IMR-90 (cell line): ENCODE data around the gene MAPK8IP3. TPM values are rescaled to one million over a fixed set of nuclear protein-coding genes. Genes with fewer than 3 reads are reported as not detected.

Source experiments
- ATAC-seq: fragments of 200-7000 bp; cut with Tn5 transposase; 2 replicates; pipeline ENCODE4 v1.9.1; 2020; ENCODE audit warnings: low read depth, mild to moderate bottlenecking, moderate library complexity
- BruUV-seq: library from RNA; stranded (reverse); fragments of 400-500 nt; replicated peaks from 2 replicates; lab custom pipeline; 2021; lab: Mats Ljungman, UMichigan
- CTCF ChIA-PET: fragments of 300-600 bp; formaldehyde crosslinking; extraction: SDS; loops from one replicate; lab custom pipeline; 2021; ENCODE audit warnings: antibody characterized with exemption; lab: Yijun Ruan, JAX
- POLR2A ChIA-PET: fragments of 300-600 bp; sonication (Branson Sonifier 250); formaldehyde crosslinking; loops from one replicate; lab custom pipeline; 2022; ENCODE audit warnings: antibody characterized with exemption; ENCODE audit not compliant: unreplicated experiment; lab: Charles Lee
- DNase-seq: peaks from one replicate; pipeline ENCODE4 v3.0.0; 2013
- H2AFZ ChIP-seq: replicated peaks from 2 replicates; pipeline ENCODE3; 2013; ENCODE audit warnings: low read length, mild to moderate bottlenecking; ENCODE audit not compliant: poor library complexity
- H2AK5ac ChIP-seq: 2 replicates; pipeline ENCODE4 v1.6.1; 2013; ENCODE audit warnings: low read depth, low read length, inconsistent platforms
- H2AK9ac ChIP-seq: replicated peaks from 2 replicates; pipeline ENCODE3; 2013; ENCODE audit warnings: mild to moderate bottlenecking, low read depth, low read length, moderate library complexity; ENCODE audit not compliant: poor library complexity
- H2BK120ac ChIP-seq: 2 replicates; pipeline ENCODE4 v1.6.1; 2013; ENCODE audit warnings: low read depth, low read length, inconsistent platforms
- H2BK15ac ChIP-seq: 3 replicates; pipeline ENCODE4 v1.6.1; 2013; ENCODE audit warnings: low read depth, low read length, inconsistent platforms
- H2BK20ac ChIP-seq: 2 replicates; pipeline ENCODE4 v1.6.1; 2013; ENCODE audit warnings: low read depth, mild to moderate bottlenecking, inconsistent platforms, low read length, moderate library complexity
- H2BK5ac ChIP-seq: 2 replicates; pipeline ENCODE4 v1.6.1; 2013; ENCODE audit warnings: mild to moderate bottlenecking, low read depth, low read length, inconsistent platforms; ENCODE audit not compliant: poor library complexity, severe bottlenecking
- H3K14ac ChIP-seq: replicated peaks from 2 replicates; pipeline ENCODE4 v1.6.1; 2013; ENCODE audit warnings: low read depth, low read length, inconsistent platforms
- H3K18ac ChIP-seq: 2 replicates; pipeline ENCODE4 v1.6.1; 2013; ENCODE audit warnings: low read depth, low read length, control low read depth
- H3K23ac ChIP-seq: 2 replicates; pipeline ENCODE4 v1.6.1; 2013; ENCODE audit warnings: low read depth, low read length, inconsistent platforms
- H3K27ac ChIP-seq: 2 replicates; pipeline ENCODE4 v1.5.1; 2013; ENCODE audit warnings: mild to moderate bottlenecking, control low read depth, low read length; ENCODE audit not compliant: insufficient read depth
- H3K27me3 ChIP-seq: 2 replicates; pipeline ENCODE4 v1.6.1; 2013; ENCODE audit warnings: low read length; ENCODE audit not compliant: control insufficient read depth, insufficient read depth
- H3K36me3 ChIP-seq: 2 replicates; pipeline ENCODE4 v1.6.1; 2013; ENCODE audit warnings: low read length, mixed read lengths; ENCODE audit not compliant: control insufficient read depth, insufficient read depth
- H3K4ac ChIP-seq: 2 replicates; pipeline ENCODE4 v1.6.1; 2013; ENCODE audit warnings: low read depth, low read length, inconsistent platforms
- H3K4me1 ChIP-seq: 2 replicates; pipeline ENCODE4 v1.6.1; 2013; ENCODE audit warnings: low read length, mixed read lengths; ENCODE audit not compliant: control insufficient read depth, insufficient read depth
- H3K4me2 ChIP-seq: 2 replicates; pipeline ENCODE4 v1.6.1; 2013; ENCODE audit warnings: low read depth, mild to moderate bottlenecking, control low read depth, low read length, moderate library complexity
- H3K4me3 ChIP-seq: 2 replicates; pipeline ENCODE4 v1.5.1; 2013; ENCODE audit warnings: low read depth, mild to moderate bottlenecking, control low read depth, low read length, moderate library complexity; ENCODE audit not compliant: insufficient read depth
- H3K56ac ChIP-seq: 2 replicates; pipeline ENCODE4 v1.6.1; 2013; ENCODE audit warnings: low read length, inconsistent platforms; ENCODE audit not compliant: insufficient read depth; ENCODE audit errors: extremely low read depth
- H3K79me1 ChIP-seq, 2 experiments: 2 replicates each; pipeline ENCODE4 v1.6.1; 2013; ENCODE audit warnings: low read length in 2 of 2, inconsistent platforms in 1 of 2, low read depth in 1 of 2
- H3K9ac ChIP-seq: 2 replicates; pipeline ENCODE4 v1.6.1; 2013; ENCODE audit warnings: low read depth, low read length, control low read depth
- H3K9me1 ChIP-seq: 2 replicates; pipeline ENCODE4 v1.6.1; 2013; ENCODE audit warnings: low read length, inconsistent platforms; ENCODE audit not compliant: insufficient read depth
- H3K9me3 ChIP-seq: 2 replicates; pipeline ENCODE4 v1.6.1; 2013; ENCODE audit warnings: low read length; ENCODE audit not compliant: control insufficient read depth, insufficient read depth
- H4K20me1 ChIP-seq: 2 replicates; pipeline ENCODE4 v1.6.1; 2013; ENCODE audit warnings: low read length, inconsistent platforms; ENCODE audit not compliant: insufficient read depth
- H4K5ac ChIP-seq: 2 replicates; pipeline ENCODE4 v1.6.1; 2013; ENCODE audit warnings: mild to moderate bottlenecking, low read depth, low read length, control low read depth
- H4K8ac ChIP-seq, 2 experiments: 2 replicates each; pipeline ENCODE4 v1.6.1; 2013; ENCODE audit warnings: low read depth in 2 of 2, low read length in 2 of 2, control low read depth in 1 of 2, inconsistent platforms in 1 of 2
- H4K91ac ChIP-seq: 2 replicates; pipeline ENCODE4 v1.6.1; 2013; ENCODE audit warnings: low read depth, low read length, inconsistent platforms; ENCODE audit not compliant: insufficient read depth
- BHLHE40 ChIP-seq: fragments of 150-350 bp; IDR thresholded peaks from 2 replicates; pipeline ENCODE4 v1.6.1; 2016; ENCODE audit warnings: mild to moderate bottlenecking, low read depth, low read length
- CEBPB ChIP-seq: IDR thresholded peaks from 2 replicates; pipeline ENCODE4 v1.6.1; 2012; ENCODE audit warnings: low read depth, low read length, improper control_type of control experiment
- CHD1 ChIP-seq: IDR thresholded peaks from 2 replicates; pipeline ENCODE4 v1.6.1; 2012; ENCODE audit warnings: low read depth, low read length, improper control_type of control experiment
- CTCF ChIP-seq: conservative IDR thresholded peaks from 2 replicates; pipeline ENCODE4 v1.5.1; 2012; ENCODE audit warnings: mild to moderate bottlenecking, low read depth, low read length, improper control_type of control experiment
- FOS ChIP-seq: fragments of 150-350 bp; IDR thresholded peaks from 2 replicates; pipeline ENCODE4 v1.6.1; 2016; ENCODE audit warnings: low read depth, low read length
- MAFK ChIP-seq: IDR thresholded peaks from 2 replicates; pipeline ENCODE4 v1.6.1; 2012; ENCODE audit warnings: low read depth, low read length, improper control_type of control experiment
- MAZ ChIP-seq: IDR thresholded peaks from 2 replicates; pipeline ENCODE4 v1.6.1; 2012; ENCODE audit warnings: low read depth, mild to moderate bottlenecking, low read length, improper control_type of control experiment, moderate library complexity, borderline replicate concordance
- MXI1 ChIP-seq: IDR thresholded peaks from 2 replicates; pipeline ENCODE4 v1.6.1; 2012; ENCODE audit warnings: low read depth, mild to moderate bottlenecking, low read length, moderate library complexity, borderline replicate concordance
- NFE2L2 ChIP-seq: fragments of 150-350 bp; IDR thresholded peaks from 2 replicates; pipeline ENCODE4 v1.6.1; 2016; ENCODE audit warnings: low read depth, mild to moderate bottlenecking, low read length
- POLR2A ChIP-seq: IDR thresholded peaks from 2 replicates; pipeline ENCODE4 v1.6.1; 2012; ENCODE audit warnings: mild to moderate bottlenecking, low read depth, low read length
- RAD21 ChIP-seq: IDR thresholded peaks from 2 replicates; pipeline ENCODE4 v1.6.1; 2012; ENCODE audit warnings: low read length, improper control_type of control experiment
- RCOR1 ChIP-seq: IDR thresholded peaks from 2 replicates; pipeline ENCODE4 v1.6.1; 2012; ENCODE audit warnings: mild to moderate bottlenecking, low read length, improper control_type of control experiment; ENCODE audit not compliant: insufficient replicate concordance
- RFX5 ChIP-seq: IDR thresholded peaks from 2 replicates; pipeline ENCODE4 v1.8.0; 2012; ENCODE audit warnings: low read depth, mild to moderate bottlenecking, low read length, moderate library complexity
- SMC3 ChIP-seq: fragments of 150-350 bp; IDR thresholded peaks from 2 replicates; pipeline ENCODE4 v1.6.1; 2016; ENCODE audit warnings: low read depth, mild to moderate bottlenecking, antibody characterized with exemption, low read length, moderate library complexity
- WGBS, 2 experiments: methylation state at CpG; one replicate each; pipeline versions ENCODE4 v1.1.5 to v1.1.7; 2013; ENCODE audit warnings: missing lambda C conversion rate in 2 of 2; ENCODE audit not compliant: insufficient read length in 1 of 2; ENCODE audit errors: extremely low coverage in 2 of 2; 5-methylcytosine and 5-hydroxymethylcytosine counted together
- dilution Hi-C: fragments of 300-500 bp; cut with HindIII; formaldehyde crosslinking; loops from one replicate; pipeline ENCODE4 v1.14.3; 2018; ENCODE audit warnings: low sequenced_read_pairs; ENCODE audit not compliant: unreplicated experiment
- in situ Hi-C: fragments of 300-500 bp; cut with MboI; formaldehyde crosslinking; loops from 3 replicates; pipeline ENCODE4 v1.14.3; 2019; ENCODE audit warnings: low sequenced_read_pairs, inconsistent platforms, mixed read lengths
- intact Hi-C: fragments of 100-400 bp; cut with micrococcal nuclease; formaldehyde crosslinking; loops from 2 replicates; pipeline ENCODE4 v1.10.0; 2022
- polyA plus RNA-seq, 3 experiments: library from polyadenylated mRNA; depleted of rRNA; stranded (reverse); fragments of >200 nt; gene quantifications; 2 replicates each; pipeline ENCODE4 v1.2.3, GENCODE V29; 2012; ENCODE audit warnings: low replicate concordance in 1 of 3
- total RNA-seq: library from RNA; depleted of rRNA; stranded (reverse); fragments of >200 nt; gene quantifications from 2 replicates; pipeline ENCODE4 v1.2.3, GENCODE V29; 2012
- TF ChIP-seq, protein P1 (sequence below): fragments of 150-350 bp; IDR thresholded peaks from 2 replicates; pipeline ENCODE4 v1.6.1; 2017; ENCODE audit warnings: mild to moderate bottlenecking, antibody characterized with exemption, low read length, low read depth
- TF ChIP-seq, protein P2 (sequence below): fragments of 150-350 bp; IDR thresholded peaks from 2 replicates; pipeline ENCODE4 v1.6.1; 2016; ENCODE audit warnings: low read depth, mild to moderate bottlenecking, low read length, moderate library complexity, borderline replicate concordance

MAPK8IP3 gene
- total and polyA plus RNA-seq, 2 of the 4 experiments (the other 2 are of a cell fraction), result 17.0 to 69.1 TPM

GRCh38 chr16:1734123-1734522, 28.1 kb downstream of the MAPK8IP3 start:
- in situ Hi-C loops (no loop called here), intact Hi-C loops (no loop called here), dilution Hi-C loops (no loop called here)
- no peak for TF ChIP-seq MAFK
- TF ChIP-seq NFE2L2, result no peak
- no peak for TF ChIP-seq FOS
- TF ChIP-seq CHD1, result no peak
- no peak for TF ChIP-seq RCOR1
- TF ChIP-seq MAZ, result no peak
- TF ChIP-seq SMC3, result no peak
- TF ChIP-seq, protein P1, sequence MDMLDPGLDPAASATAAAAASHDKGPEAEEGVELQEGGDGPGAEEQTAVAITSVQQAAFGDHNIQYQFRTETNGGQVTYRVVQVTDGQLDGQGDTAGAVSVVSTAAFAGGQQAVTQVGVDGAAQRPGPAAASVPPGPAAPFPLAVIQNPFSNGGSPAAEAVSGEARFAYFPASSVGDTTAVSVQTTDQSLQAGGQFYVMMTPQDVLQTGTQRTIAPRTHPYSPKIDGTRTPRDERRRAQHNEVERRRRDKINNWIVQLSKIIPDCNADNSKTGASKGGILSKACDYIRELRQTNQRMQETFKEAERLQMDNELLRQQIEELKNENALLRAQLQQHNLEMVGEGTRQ, result no peak
- TF ChIP-seq CTCF, result no peak
- TF ChIP-seq POLR2A, result no peak
- TF ChIP-seq MXI1, result no peak
- no peak for TF ChIP-seq RAD21
- no peak for TF ChIP-seq RFX5
- no peak for TF ChIP-seq CEBPB
- TF ChIP-seq, protein P2, sequence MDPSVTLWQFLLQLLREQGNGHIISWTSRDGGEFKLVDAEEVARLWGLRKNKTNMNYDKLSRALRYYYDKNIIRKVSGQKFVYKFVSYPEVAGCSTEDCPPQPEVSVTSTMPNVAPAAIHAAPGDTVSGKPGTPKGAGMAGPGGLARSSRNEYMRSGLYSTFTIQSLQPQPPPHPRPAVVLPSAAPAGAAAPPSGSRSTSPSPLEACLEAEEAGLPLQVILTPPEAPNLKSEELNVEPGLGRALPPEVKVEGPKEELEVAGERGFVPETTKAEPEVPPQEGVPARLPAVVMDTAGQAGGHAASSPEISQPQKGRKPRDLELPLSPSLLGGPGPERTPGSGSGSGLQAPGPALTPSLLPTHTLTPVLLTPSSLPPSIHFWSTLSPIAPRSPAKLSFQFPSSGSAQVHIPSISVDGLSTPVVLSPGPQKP, result no peak
- TF ChIP-seq BHLHE40, result no peak
- no peak overlapping the region for H3K23ac ChIP-seq
- H3K56ac ChIP-seq, result no peak overlapping the region
- H2AK9ac ChIP-seq, result no peak overlapping the region
- no peak overlapping the region for H3K18ac ChIP-seq
- H2AK5ac ChIP-seq, result no peak overlapping the region
- CTCF ChIA-PET, result no interaction called here
- ATAC-seq, result no peak
- no peak overlapping the region for H4K8ac ChIP-seq
- peaks cover 19 to 48% of the 10 kb centered on the region in 2 experiments; a peak in 3 of 4 replicates for H3K79me1 ChIP-seq
- H3K4me2 ChIP-seq, result no peak overlapping the region
- no peak overlapping the region for H2BK5ac ChIP-seq
- H3K27ac ChIP-seq, result no peak overlapping the region
- H4K91ac ChIP-seq, result no peak overlapping the region
- H3K9me1 ChIP-seq, result peaks cover 2% of the 10 kb centered on the region; the same call in 1 of the 2 replicates
- no peak overlapping the region for H2BK15ac ChIP-seq
- no TSS peak for BruUV-seq
- H2BK20ac ChIP-seq, result no peak overlapping the region
- H3K14ac ChIP-seq, result no peak overlapping the region
- no peak overlapping the region for H4K5ac ChIP-seq
- H3K9ac ChIP-seq, result no peak overlapping the region
- no peak overlapping the region for H3K4me3 ChIP-seq
- peaks cover 50% of the 10 kb centered on the region for H3K36me3 ChIP-seq
- POLR2A ChIA-PET, result no interaction called here
- WGBS, 2 experiments, result 96% methylated on average over 20 of the region's 22 CpGs; no CpG with 5 or more reads in 1 of the 2 experiments
- no peak for DNase-seq
- no peaks in the 10 kb centered on the region for H3K27me3 ChIP-seq
- H3K9me3 ChIP-seq, result no peaks in the 10 kb centered on the region
- H4K20me1 ChIP-seq, result peaks cover 29% of the 10 kb centered on the region
- peak overlapping the region; percentile 48 for H2AFZ ChIP-seq
- H2BK120ac ChIP-seq, result no peak overlapping the region
- no peaks in the 10 kb centered on the region for H3K4me1 ChIP-seq
- no peak overlapping the region for H3K4ac ChIP-seq
